Naive B cell (primary cell): Measurements from ENCODE around the gene BCL6. TPM values are rescaled to one million over a fixed set of nuclear protein-coding genes. Genes with fewer than 3 reads are reported as not detected.

ENCODE experiments used
- ATAC-seq, 2 donors: fragments of 150-1000 bp; cut with Tn5 transposase; 2 replicates each; pipeline ENCODE4 v1.10.0; 2021; ENCODE audit warnings: low read depth in 2 of 2, mild to moderate bottlenecking in 2 of 2, moderate library complexity in 2 of 2
- DNase-seq: peaks from one replicate; pipeline ENCODE4 v3.0.0; 2022
- H3K27ac Mint-ChIP-seq, 6 donors: one replicate each; pipeline ENCODE4 v1.8.0; 2020 to 2022; ENCODE audit warnings: mild to moderate bottlenecking in 6 of 6, mixed read lengths in 6 of 6, moderate library complexity in 5 of 6, inconsistent platforms in 2 of 6
- H3K27me3 Mint-ChIP-seq, 3 donors: one replicate each; pipeline ENCODE4 v1.8.0; 2021 to 2022; ENCODE audit warnings: mixed read lengths in 3 of 3, mild to moderate bottlenecking in 1 of 3
- H3K36me3 Mint-ChIP-seq, 2 donors: one replicate each; pipeline ENCODE4 v1.8.0; 2020 to 2022; ENCODE audit warnings: mixed read lengths in 2 of 2, inconsistent platforms in 1 of 2, mild to moderate bottlenecking in 1 of 2
- H3K4me1 Mint-ChIP-seq, 3 donors: one replicate each; pipeline ENCODE4 v1.8.0; 2020 to 2022; ENCODE audit warnings: mixed read lengths in 3 of 3, inconsistent platforms in 1 of 3, mild to moderate bottlenecking in 1 of 3, moderate library complexity in 1 of 3
- H3K4me3 Mint-ChIP-seq, 8 donors: one replicate each; pipeline ENCODE4 v1.8.0; 2020 to 2022; ENCODE audit warnings: mild to moderate bottlenecking in 8 of 8, mixed read lengths in 8 of 8, moderate library complexity in 8 of 8, inconsistent platforms in 2 of 8
- H3K9me3 Mint-ChIP-seq, 7 donors: one replicate each; pipeline ENCODE4 v1.8.0; 2020 to 2022; ENCODE audit warnings: mixed read lengths in 7 of 7, mild to moderate bottlenecking in 5 of 7, inconsistent platforms in 2 of 7, moderate library complexity in 1 of 7
- polyA plus RNA-seq, 6 donors: library from polyadenylated mRNA; unstranded; fragments of 300-500 nt; fragmentation: Illumina TruSeq; gene quantifications; one replicate each; pipeline ENCODE4 v1.2.3, GENCODE V29; 2021; ENCODE audit warnings: low read depth in 6 of 6

Gene BCL6
- polyA plus RNA-seq, 6 donors from 2014 or later = 20.7 to 39.3 (median 31.9) TPM

DNA sequence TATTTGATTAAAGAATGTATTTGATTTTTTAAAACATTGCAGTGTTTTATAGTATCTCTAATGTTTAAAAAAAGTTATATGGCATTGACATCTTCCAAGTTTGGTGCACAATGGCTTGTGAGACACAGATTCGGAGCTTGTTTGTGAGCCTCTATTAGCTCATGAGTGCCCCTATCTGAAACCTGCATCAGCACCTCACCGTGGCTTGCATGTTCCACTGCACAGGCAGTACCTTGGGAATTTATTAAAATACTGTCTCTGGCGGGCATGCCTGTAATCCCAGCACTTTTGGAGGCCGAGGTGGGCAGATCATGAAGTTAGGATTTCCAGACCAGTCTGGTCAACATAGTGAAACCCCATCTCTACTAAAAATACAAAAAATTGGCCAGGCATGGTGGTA is 36.1 kb downstream of the BCL6 start:
- Mint-ChIP-seq H3K27ac (no peak overlapping the region), H3K4me3 (no peak overlapping the region), H3K9me3 (no peaks in the 10 kb centered on the region), H3K27me3 (no peaks in the 10 kb centered on the region), H3K4me1 (peaks cover 0 to 2% (median 0%) of the 10 kb centered on the region in 3 donors), H3K36me3 (no peaks in the 10 kb centered on the region)
- DNase-seq (no peak), ATAC-seq (no peak)

DNA sequence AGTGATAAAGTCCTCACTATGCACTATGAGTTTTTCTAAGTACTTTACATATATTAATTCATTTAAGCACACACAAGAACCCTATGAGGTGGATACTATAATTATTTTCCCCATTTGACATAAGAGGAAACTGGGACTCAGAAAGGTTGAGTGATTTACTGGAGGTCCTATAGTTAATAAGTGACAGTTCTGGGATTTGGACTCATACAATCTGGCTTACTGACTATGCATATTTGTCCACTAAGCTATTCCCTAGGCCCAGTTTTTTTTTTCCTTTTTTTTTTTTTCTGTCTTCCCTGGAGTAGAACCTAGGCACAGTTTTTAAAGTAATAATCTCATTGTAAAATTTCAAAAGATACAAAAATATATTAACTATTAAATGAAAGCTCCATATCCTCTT is 36.6 kb downstream of the BCL6 start:
- no peaks in the 10 kb centered on the region for H3K36me3 Mint-ChIP-seq
- DNase-seq (no peak), ATAC-seq (no peak)
- H3K9me3 Mint-ChIP-seq = no peaks in the 10 kb centered on the region
- no peak overlapping the region for H3K4me3 Mint-ChIP-seq
- no peak overlapping the region for H3K27ac Mint-ChIP-seq
- H3K4me1 Mint-ChIP-seq = no peaks in the 10 kb centered on the region
- no peaks in the 10 kb centered on the region for H3K27me3 Mint-ChIP-seq

DNA sequence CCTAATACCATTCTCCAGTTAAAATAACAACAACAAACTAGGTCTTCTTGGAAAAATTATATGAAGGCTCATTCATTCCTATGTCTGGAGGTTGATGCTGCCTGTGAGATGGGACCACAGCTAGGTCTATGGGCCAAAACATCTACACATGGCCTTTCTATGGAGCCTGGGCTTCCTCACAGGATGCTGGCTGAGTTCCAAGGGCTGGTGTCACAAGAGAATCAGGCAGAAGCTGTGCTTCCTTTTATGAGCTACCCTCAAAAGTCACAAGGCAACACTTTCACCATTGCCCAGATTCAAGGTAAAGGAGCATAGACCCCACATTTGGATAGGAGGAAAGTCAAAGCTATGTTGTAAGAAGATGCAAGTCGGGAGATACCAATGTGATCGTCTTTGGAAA is 38.3 kb downstream of the BCL6 start:
- Mint-ChIP-seq H3K36me3 (no peaks in the 10 kb centered on the region), H3K9me3 (no peaks in the 10 kb centered on the region), H3K27ac (no peak overlapping the region), H3K4me3 (no peak overlapping the region), H3K27me3 (peaks cover 0 to 1% (median 0%) of the 10 kb centered on the region in 3 donors), H3K4me1 (no peaks in the 10 kb centered on the region)
- ATAC-seq = no peak
- DNase-seq = no peak

DNA sequence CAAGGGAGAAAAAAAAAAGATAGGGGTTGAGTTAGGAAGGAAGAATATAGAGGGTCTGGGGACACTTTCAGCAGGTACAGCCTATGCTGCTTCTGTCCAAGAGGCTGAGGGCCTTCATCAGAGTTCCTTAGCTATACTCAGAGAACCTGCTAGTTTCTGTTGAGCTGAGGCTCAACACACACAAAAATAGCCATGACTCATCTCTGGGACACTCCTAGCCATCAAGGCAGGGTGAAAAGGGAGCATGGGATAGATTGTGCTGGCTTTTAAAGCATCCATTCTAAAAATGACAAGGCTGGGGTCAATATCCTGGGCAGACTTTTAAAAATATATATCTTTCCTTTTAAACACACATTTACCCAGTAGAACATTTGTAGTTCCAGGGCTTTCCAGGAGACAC is 40.1 kb downstream of the BCL6 start:
- ATAC-seq = no peak
- H3K27me3 Mint-ChIP-seq = peaks cover 0 to 8% (median 4%) of the 10 kb centered on the region in 3 donors
- H3K4me3 Mint-ChIP-seq = no peak overlapping the region
- no peak overlapping the region for H3K27ac Mint-ChIP-seq
- H3K36me3 Mint-ChIP-seq = no peaks in the 10 kb centered on the region
- no peak for DNase-seq
- no peaks in the 10 kb centered on the region for H3K9me3 Mint-ChIP-seq
- no peaks in the 10 kb centered on the region for H3K4me1 Mint-ChIP-seq

DNA sequence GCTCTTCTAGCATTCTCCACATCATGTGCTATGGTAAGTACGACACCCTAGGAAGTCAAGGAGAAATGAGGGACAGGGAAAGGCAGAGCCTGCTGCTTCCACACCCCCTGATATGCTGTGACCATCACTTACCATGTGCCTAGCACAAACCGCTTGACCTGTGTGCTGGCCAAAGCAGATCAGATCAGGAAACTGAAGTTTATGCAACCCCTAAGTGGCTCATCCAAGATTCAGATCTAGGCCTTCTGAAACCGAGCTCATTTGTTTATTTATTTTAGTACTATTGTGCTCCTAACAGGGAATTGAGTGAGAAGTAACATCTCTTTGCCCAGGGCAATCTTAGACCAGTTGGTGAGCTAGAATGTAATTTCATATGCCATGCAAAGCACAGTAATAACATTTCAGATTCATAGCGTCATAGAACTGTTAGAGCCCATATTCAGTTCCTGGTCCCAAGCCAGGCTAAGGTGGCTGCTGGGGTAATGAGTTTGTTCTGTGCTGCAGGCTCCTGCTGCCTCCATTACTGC is 42.7 kb downstream of the BCL6 start, which contains the start of gene RTP2:
RTP2 (minus strand) TSS at position 51 of the 527 bp plus-strand sequence. CDS start 429 bp downstream, outside the sequence.
- H3K27ac Mint-ChIP-seq = no peak within 1 kb of the TSS
- no peak within 1 kb of the TSS for H3K4me3 Mint-ChIP-seq
- H3K27me3 Mint-ChIP-seq = peaks cover 0 to 12% (median 10%) of the 10 kb centered on the region in 3 donors
- no peaks in the 10 kb centered on the region for H3K36me3 Mint-ChIP-seq
- DNase-seq = no peak
- H3K9me3 Mint-ChIP-seq = no peaks in the 10 kb centered on the region
- no peaks in the 10 kb centered on the region for H3K4me1 Mint-ChIP-seq
- no peak for ATAC-seq

DNA sequence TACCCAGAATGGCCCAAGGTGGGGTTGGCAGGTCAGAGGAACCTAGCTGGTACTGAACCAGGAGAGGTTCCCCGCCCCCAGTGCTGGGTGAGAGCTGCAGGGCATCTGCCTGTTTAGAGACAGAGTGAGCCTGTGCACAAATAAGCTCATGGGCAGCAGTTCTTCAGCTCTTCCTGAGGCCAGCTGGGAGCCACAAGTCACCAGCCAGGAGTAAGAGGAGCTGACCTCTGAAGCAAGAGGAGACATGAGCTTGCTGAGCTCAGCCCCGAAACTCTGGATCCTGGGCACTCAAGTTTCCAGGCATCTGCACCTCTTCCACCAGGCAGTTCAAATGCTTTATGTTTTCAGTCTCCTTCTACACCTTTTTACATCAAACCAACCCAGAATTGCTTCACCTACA is 45.0 kb downstream of the BCL6 start:
- Mint-ChIP-seq H3K4me1 (no peaks in the 10 kb centered on the region), H3K9me3 (no peaks in the 10 kb centered on the region), H3K27ac (peak overlapping the region in 1 of 6 donors; percentile 2), H3K36me3 (no peaks in the 10 kb centered on the region), H3K4me3 (no peak overlapping the region), H3K27me3 (peaks cover 13 to 28% (median 23%) of the 10 kb centered on the region in 3 donors)
- no peak for DNase-seq
- ATAC-seq = no peak

DNA sequence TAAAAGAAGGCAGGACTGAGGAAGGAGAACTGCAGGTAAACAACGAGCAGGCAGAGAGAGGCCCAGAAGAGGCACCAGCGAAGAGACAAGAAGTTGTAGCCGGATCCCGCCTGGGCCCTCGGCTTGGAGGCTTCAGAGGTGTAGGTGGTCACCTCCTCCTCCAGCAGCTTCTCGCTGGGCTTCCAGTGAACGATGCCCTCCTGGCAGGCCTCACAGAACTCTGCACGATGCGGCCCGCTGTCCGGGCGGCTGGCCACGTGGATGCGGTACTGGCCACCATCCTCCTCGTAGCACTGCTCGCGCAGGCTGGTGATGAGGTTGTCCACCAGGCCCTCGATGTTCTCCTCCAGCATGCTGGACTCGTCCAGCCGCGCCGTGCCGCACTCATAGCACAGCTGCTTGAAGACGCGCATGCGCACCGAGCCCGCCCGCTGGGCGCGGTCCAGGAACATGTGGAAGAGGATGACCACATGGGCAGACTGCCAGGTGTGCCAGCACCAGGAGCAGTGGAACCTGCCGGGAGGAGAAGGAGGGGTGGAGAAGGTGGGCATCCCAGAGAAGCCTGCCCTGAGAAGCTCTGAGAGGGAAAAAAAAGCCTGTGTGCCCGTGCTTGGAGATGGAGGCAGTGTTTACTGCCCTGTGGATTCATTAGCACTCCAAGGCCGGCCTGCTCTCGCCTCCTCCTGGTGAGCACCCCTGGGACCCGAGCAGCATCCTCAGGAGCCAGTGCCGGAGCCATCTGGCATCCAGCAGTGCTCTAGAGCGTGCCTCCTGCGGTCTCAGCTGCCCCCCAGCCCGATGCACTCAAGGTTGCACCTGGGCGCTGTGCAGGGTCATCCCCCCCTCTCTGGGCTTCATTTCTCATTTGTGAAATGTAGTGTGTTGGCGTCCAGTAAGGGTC is 46.5 kb downstream of the BCL6 start:
- Mint-ChIP-seq H3K27me3 (peaks cover 27 to 43% (median 28%) of the 10 kb centered on the region in 3 donors), H3K36me3 (peaks cover 0 to 10% of the 10 kb centered on the region in 2 donors), H3K4me1 (no peaks in the 10 kb centered on the region), H3K27ac (no peak overlapping the region), H3K9me3 (peaks cover 0 to 7% (median 0%) of the 10 kb centered on the region in 7 donors), H3K4me3 (no peak overlapping the region)
- DNase-seq = no peak
- ATAC-seq = no peak

DNA sequence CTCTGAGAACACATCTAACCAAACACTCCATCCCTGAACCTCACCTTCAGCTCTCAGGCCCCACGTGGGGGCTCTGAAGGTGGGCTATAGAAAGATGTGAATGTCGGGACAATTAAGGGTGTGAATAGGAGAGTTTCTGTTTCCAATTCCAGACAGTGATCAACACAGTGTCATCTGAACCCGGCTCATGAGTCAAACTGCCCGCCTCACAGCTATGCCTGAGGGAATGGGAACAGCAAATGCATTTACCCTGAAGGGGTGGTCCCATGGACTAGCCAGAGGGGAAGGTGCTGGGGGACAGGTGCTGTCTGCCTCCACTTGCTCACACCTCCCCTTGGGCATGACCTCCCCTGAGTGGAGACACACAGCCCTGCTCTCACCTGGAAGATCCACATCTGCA is 49.2 kb downstream of the BCL6 start:
- Mint-ChIP-seq H3K27ac (no peak overlapping the region), H3K4me3 (no peak overlapping the region), H3K4me1 (no peaks in the 10 kb centered on the region), H3K9me3 (peaks cover 0 to 7% (median 0%) of the 10 kb centered on the region in 7 donors), H3K27me3 (peaks cover 42 to 45% (median 45%) of the 10 kb centered on the region in 3 donors), H3K36me3 (peaks cover 0 to 10% of the 10 kb centered on the region in 2 donors)
- DNase-seq = no peak
- no peak for ATAC-seq

DNA sequence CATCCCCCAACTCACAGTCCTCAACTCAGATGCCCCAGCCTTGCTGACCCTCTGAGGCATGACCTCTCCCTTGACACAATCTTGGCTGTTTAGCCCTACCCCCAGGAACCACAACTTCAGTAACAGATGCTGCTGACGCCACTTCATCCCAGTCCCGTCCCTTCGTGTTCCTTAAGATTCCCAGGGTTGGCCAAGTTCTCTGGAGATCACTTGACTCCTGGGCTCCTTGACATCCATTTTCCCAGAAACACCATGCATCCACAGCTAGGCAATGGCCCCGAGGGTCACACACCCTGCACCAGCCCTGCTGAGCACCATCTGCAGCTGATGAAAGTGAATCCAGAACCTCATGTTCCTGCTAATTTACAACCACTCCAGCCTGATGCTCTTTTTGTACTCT is 49.8 kb downstream of the BCL6 start:
- H3K27me3 Mint-ChIP-seq = peaks cover 44 to 49% (median 45%) of the 10 kb centered on the region in 3 donors

DNA sequence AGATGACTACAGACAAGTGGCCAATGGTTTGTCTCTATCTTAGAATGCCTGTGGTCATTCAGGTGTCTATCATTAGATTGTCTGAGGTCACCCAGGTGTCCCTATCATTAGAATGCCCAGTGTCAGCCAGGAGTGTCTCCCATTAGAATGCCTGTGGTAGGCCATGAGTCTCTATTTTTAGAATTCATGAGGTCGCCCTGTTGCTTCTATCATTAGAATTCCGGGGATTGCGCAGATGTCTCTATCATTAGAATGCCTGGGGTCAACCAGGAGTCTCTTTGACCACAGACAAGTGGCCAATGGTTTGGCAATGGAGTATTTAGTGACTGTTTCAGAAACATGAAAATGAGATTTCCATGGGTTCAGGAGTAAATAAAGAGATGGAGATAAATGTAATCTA is 50.5 kb downstream of the BCL6 start:
- Mint-ChIP-seq H3K27ac (no peak overlapping the region), H3K9me3 (peaks cover 0 to 7% (median 0%) of the 10 kb centered on the region in 7 donors), H3K4me1 (no peaks in the 10 kb centered on the region), H3K27me3 (peaks cover 44 to 49% (median 48%) of the 10 kb centered on the region in 3 donors), H3K4me3 (no peak overlapping the region), H3K36me3 (peaks cover 0 to 10% of the 10 kb centered on the region in 2 donors)
- ATAC-seq = no peak
- DNase-seq = no peak

More for the DNA sequence above, 49.8 kb downstream of the BCL6 start:
- H3K36me3 Mint-ChIP-seq = peaks cover 0 to 10% of the 10 kb centered on the region in 2 donors
- peaks cover 0 to 7% (median 0%) of the 10 kb centered on the region in 7 donors for H3K9me3 Mint-ChIP-seq
- no peak for DNase-seq
- no peaks in the 10 kb centered on the region for H3K4me1 Mint-ChIP-seq
- no peak for ATAC-seq
- H3K27ac Mint-ChIP-seq = peak overlapping the region in 1 of 6 donors; percentile 43
- no peak overlapping the region for H3K4me3 Mint-ChIP-seq

DNA sequence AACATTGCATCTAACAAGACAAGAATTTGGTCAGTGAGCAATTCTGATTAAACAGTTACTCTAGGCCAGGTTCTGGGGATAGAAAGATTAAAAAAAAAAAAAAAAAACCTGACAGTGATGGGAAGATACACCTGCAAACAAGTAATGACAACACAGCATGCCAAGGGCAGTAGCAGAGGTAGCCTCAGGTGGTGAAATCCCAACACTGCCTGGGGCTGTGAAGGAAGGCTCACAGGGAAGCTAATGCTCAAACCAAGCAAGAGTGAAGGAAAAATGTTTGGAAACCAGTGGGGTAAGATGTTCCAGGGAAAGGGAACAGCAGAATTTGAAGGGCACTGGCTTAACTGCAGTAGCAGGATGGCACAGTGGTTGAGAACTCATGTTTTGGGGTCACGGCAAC is 51.8 kb downstream of the BCL6 start:
- ATAC-seq = no peak
- no peak overlapping the region for H3K27ac Mint-ChIP-seq
- peaks cover 0 to 7% (median 0%) of the 10 kb centered on the region in 7 donors for H3K9me3 Mint-ChIP-seq
- H3K4me1 Mint-ChIP-seq = no peaks in the 10 kb centered on the region
- no peak for DNase-seq
- H3K27me3 Mint-ChIP-seq = peaks cover 36 to 56% (median 53%) of the 10 kb centered on the region in 3 donors
- peaks cover 0 to 10% of the 10 kb centered on the region in 2 donors for H3K36me3 Mint-ChIP-seq
- H3K4me3 Mint-ChIP-seq = no peak overlapping the region

DNA sequence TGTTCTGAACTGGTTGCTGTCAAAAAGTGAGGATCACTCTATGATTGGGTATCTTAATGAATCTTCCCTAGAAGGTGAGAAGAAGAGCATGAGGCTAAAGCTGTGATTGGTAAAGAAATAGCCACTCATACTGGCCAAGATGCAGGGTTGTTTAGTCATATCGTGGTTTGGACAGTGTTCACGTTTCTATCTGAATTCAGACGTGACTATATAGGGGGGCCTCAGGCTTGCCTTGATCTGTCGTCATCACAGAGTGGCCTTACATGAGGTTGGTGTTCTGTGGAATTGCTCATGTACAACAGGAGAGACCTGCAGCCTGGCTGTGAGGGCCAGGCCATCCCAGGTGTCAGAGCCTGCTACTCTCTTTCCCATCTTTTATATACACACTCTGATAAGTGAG is 55.3 kb downstream of the BCL6 start:
- ATAC-seq = no peak
- no peaks in the 10 kb centered on the region for H3K4me1 Mint-ChIP-seq

DNA sequence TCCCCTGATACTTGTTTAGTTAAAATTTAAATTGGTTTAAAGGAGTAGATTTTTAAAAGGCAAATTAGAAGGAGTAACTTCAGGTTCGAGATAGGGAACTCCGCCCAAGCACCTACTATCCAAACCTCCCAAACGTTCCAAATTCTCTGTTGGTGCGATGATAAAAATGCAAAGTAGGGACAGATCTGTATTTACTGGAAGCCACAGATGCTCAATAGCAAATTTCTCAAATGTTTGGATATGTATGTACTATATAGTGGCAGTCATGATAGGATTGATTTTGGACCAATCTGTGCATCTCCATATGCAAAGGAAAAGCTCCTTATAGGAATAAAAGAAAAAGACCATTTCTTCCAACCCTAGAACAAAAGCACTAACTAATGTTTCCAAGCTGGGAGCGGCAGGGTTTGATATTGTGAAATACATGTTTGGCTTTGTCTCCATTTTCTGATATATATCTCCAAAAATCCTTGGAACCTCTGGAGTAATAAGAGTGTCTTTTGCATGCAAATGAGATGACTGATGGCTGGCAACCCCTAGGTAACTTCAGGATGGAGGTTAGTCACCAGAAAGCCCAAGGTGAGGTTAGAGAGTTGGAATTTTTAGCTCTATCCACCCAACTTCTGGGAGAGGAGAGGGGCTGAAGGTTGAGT is 58.5 kb downstream of the BCL6 start:
- ATAC-seq = no peak
- Mint-ChIP-seq H3K27me3 (peaks cover 26 to 32% (median 27%) of the 10 kb centered on the region in 3 donors), H3K4me3 (no peak overlapping the region), H3K9me3 (peaks cover 4 to 27% (median 18%) of the 10 kb centered on the region in 7 donors), H3K4me1 (no peaks in the 10 kb centered on the region), H3K27ac (no peak overlapping the region), H3K36me3 (peaks cover 0 to 5% of the 10 kb centered on the region in 2 donors)
- DNase-seq = no peak

More for the DNA sequence above, 55.3 kb downstream of the BCL6 start:
- H3K4me3 Mint-ChIP-seq = no peak overlapping the region
- peaks cover 29 to 44% (median 38%) of the 10 kb centered on the region in 3 donors for H3K27me3 Mint-ChIP-seq
- no peak for DNase-seq
- peaks cover 6 to 21% (median 15%) of the 10 kb centered on the region in 7 donors for H3K9me3 Mint-ChIP-seq
- H3K27ac Mint-ChIP-seq = no peak overlapping the region
- peaks cover 5 to 10% of the 10 kb centered on the region in 2 donors for H3K36me3 Mint-ChIP-seq
